Neuronal stem cell (in vitro differentiated cells): ENCODE data around the gene RNF11.

Source experiments
- DNase-seq: peaks from one replicate; pipeline ENCODE4 v3.0.0-alpha.2; 2013; ENCODE audit warnings: low spot score
- H2AFZ ChIP-seq: one replicate; pipeline ENCODE4 v1.6.1; 2013; ENCODE audit warnings: mild to moderate bottlenecking, low read length, inconsistent platforms
- H2AK5ac ChIP-seq: 2 replicates; pipeline ENCODE4 v1.6.1; 2013; ENCODE audit warnings: low read depth, mild to moderate bottlenecking, inconsistent platforms, low read length, moderate library complexity, mixed read lengths
- H2BK120ac ChIP-seq: 2 replicates; pipeline ENCODE4 v1.6.1; 2013; ENCODE audit warnings: low read depth, mild to moderate bottlenecking, inconsistent platforms, low read length, moderate library complexity, mixed read lengths
- H2BK12ac ChIP-seq: one replicate; pipeline ENCODE4 v1.6.1; 2013; ENCODE audit warnings: low read length, inconsistent platforms
- H2BK15ac ChIP-seq: 2 replicates; pipeline ENCODE4 v1.6.1; 2013; ENCODE audit warnings: mild to moderate bottlenecking, low read length, inconsistent platforms, mixed read lengths
- H2BK5ac ChIP-seq: one replicate; pipeline ENCODE4 v1.6.1; 2013; ENCODE audit warnings: inconsistent platforms, mild to moderate bottlenecking, low read length, moderate library complexity
- H3K14ac ChIP-seq: one replicate; pipeline ENCODE4 v1.6.1; 2013; ENCODE audit warnings: low read length, inconsistent platforms
- H3K18ac ChIP-seq: 2 replicates; pipeline ENCODE4 v1.6.1; 2013; ENCODE audit warnings: low read length, inconsistent platforms
- H3K23ac ChIP-seq: 2 replicates; pipeline ENCODE4 v1.6.1; 2013; ENCODE audit warnings: low read depth, mild to moderate bottlenecking, mixed read lengths, low read length, inconsistent platforms; ENCODE audit not compliant: poor library complexity
- H3K27ac ChIP-seq: replicated peaks from 3 replicates; pipeline ENCODE4 v1.5.1; 2013; ENCODE audit warnings: low read length, inconsistent platforms
- H3K27me3 ChIP-seq, 3 experiments: 2 replicates each; pipeline ENCODE4 v1.6.1; 2013; ENCODE audit warnings: low read length in 3 of 3, mild to moderate bottlenecking in 2 of 3, inconsistent platforms in 1 of 3, low read depth in 1 of 3, mixed read lengths in 1 of 3, moderate library complexity in 1 of 3; ENCODE audit not compliant: control insufficient read depth in 3 of 3, insufficient read depth in 3 of 3
- H3K36me3 ChIP-seq, 2 donors: replicated peaks in 1 of 2; 2 replicates each; pipeline ENCODE4 v1.6.1; 2013; ENCODE audit warnings: low read length in 2 of 2; ENCODE audit not compliant: control insufficient read depth in 2 of 2, insufficient read depth in 2 of 2
- H3K4ac ChIP-seq: 2 replicates; pipeline ENCODE4 v1.6.1; 2013; ENCODE audit warnings: inconsistent platforms, mild to moderate bottlenecking, low read length, moderate library complexity
- H3K4me1 ChIP-seq, 2 donors: 1 replicate in 1 of 2; 2 replicates in 1 of 2; pipeline ENCODE4 v1.6.1; 2013; ENCODE audit warnings: low read length in 2 of 2, low read depth in 1 of 2; ENCODE audit not compliant: control insufficient read depth in 2 of 2, insufficient read depth in 1 of 2
- H3K4me2 ChIP-seq: one replicate; pipeline ENCODE4 v1.6.1; 2013; ENCODE audit warnings: mild to moderate bottlenecking, low read length, inconsistent platforms; ENCODE audit not compliant: insufficient read depth, poor library complexity, severe bottlenecking
- H3K4me3 ChIP-seq, 2 donors: 2 replicates each; pipeline ENCODE4 v1.5.1; 2013; ENCODE audit warnings: low read length in 2 of 2, mild to moderate bottlenecking in 2 of 2, inconsistent platforms in 1 of 2, moderate library complexity in 1 of 2
- H3K79me1 ChIP-seq: one replicate; pipeline ENCODE4 v1.6.1; 2013; ENCODE audit warnings: low read depth, mild to moderate bottlenecking, inconsistent platforms, low read length, moderate library complexity
- H3K9ac ChIP-seq: one replicate; pipeline ENCODE4 v1.6.1; 2013; ENCODE audit warnings: mild to moderate bottlenecking, low read depth, low read length, inconsistent platforms; ENCODE audit not compliant: poor library complexity
- H3K9me3 ChIP-seq, 2 donors: replicated peaks in 1 of 2; 2 replicates each; pipeline versions ENCODE3 to v1.6.1; 2013; ENCODE audit warnings: low read length in 2 of 2, mild to moderate bottlenecking in 2 of 2, inconsistent platforms in 1 of 2, low read depth in 1 of 2, mixed read lengths in 1 of 2, moderate library complexity in 1 of 2; ENCODE audit not compliant: control insufficient read depth in 2 of 2, insufficient read depth in 1 of 2
- H4K8ac ChIP-seq: one replicate; pipeline ENCODE4 v1.6.1; 2013; ENCODE audit warnings: low read depth, mild to moderate bottlenecking, inconsistent platforms, low read length, moderate library complexity
- H4K91ac ChIP-seq: one replicate; pipeline ENCODE4 v1.6.1; 2013; ENCODE audit warnings: low read length, low read depth, mild to moderate bottlenecking, inconsistent platforms; ENCODE audit not compliant: poor library complexity
- WGBS, 2 donors: extraction: QIAGEN DNeasy Blood & Tissue Kit; methylation state at CpG; one replicate each; pipeline ENCODE4 v1.1.7; 2013; ENCODE audit warnings: missing lambda C conversion rate in 2 of 2, mixed read lengths in 1 of 2; ENCODE audit not compliant: insufficient read length in 2 of 2, insufficient replicate concordance in 1 of 2; ENCODE audit errors: extremely low coverage in 2 of 2; 5-methylcytosine and 5-hydroxymethylcytosine counted together

RNF11 gene

DNA sequence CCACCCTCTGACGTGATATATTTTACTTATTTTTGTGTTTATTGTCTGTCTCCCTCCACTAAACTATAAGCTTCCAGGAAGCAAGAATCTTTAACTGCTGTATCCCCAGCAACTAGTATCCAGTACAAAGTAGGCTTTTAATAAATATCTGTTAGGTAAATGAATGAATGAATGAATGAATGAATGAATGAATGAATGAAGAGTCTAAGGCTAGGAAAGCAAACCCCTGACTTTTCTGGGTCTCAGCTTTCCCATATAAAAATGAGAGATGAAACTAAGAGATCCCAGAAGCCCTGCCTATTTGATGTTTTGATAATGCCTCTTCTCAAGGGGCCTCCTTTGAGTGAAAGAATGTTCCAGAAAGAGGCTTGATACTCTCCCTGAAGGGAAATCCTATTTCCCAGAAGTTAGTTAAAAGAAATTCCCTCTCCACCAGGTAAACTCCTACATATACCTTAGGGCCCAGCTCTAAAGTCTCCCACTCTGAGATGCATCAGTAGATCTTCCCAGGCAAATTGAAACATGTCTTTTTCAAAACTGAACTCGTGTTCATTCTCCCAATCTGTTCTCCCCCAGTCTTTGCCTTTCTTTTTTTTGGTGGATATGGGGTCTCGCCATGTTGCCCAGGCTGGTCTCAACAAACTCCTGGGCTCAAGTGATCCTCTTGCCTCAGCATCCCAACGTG, 86.5 kb downstream of the RNF11 start:
- no peak overlapping the region for H4K8ac ChIP-seq
- H3K27ac ChIP-seq = no peak overlapping the region
- H3K9ac ChIP-seq = no peak overlapping the region
- no peaks in the 10 kb centered on the region for H3K36me3 ChIP-seq
- no peak overlapping the region for H2BK5ac ChIP-seq
- H3K18ac ChIP-seq = no peak overlapping the region
- no peak overlapping the region for H2BK12ac ChIP-seq
- H4K91ac ChIP-seq = no peak overlapping the region
- no peaks in the 10 kb centered on the region for H3K79me1 ChIP-seq
- no peaks in the 10 kb centered on the region for H3K9me3 ChIP-seq
- no peak overlapping the region for H2AFZ ChIP-seq
- H3K27me3 ChIP-seq = peaks cover 0 to 22% (median 0%) of the 10 kb centered on the region in 3 experiments
- no peak overlapping the region for H3K4me2 ChIP-seq
- no CpG with 5 or more reads among the region's 4 CpGs for WGBS, 2 donors
- H2AK5ac ChIP-seq = no peak overlapping the region
- DNase-seq = no peak
- H3K4ac ChIP-seq = no peak overlapping the region
- H3K23ac ChIP-seq = no peak overlapping the region
- peaks cover 0 to 6% of the 10 kb centered on the region in 2 donors for H3K4me1 ChIP-seq
- no peak overlapping the region for H3K14ac ChIP-seq
- no peak overlapping the region for H2BK120ac ChIP-seq
- H3K4me3 ChIP-seq = no peak overlapping the region
- no peak overlapping the region for H2BK15ac ChIP-seq
